Neural crest cell (in vitro differentiated cells): Measurements from ENCODE around the gene PRL. TPM values are rescaled to one million over a fixed set of nuclear protein-coding genes. Genes with fewer than 3 reads are reported as not detected.

Experiments used
- DNase-seq: peaks from one replicate; pipeline ENCODE4 v3.0.0; 2021; ENCODE audit warnings: low read depth, mixed read lengths, low spot score
- H3K27ac Mint-ChIP-seq: one replicate; pipeline ENCODE4 v1.8.0; 2021; ENCODE audit warnings: mild to moderate bottlenecking, mixed read lengths; ENCODE audit not compliant: unreplicated experiment
- H3K27me3 Mint-ChIP-seq: 2 replicates; pipeline ENCODE4 v1.8.0; 2021; ENCODE audit warnings: low read depth, mild to moderate bottlenecking, mixed read lengths
- H3K36me3 Mint-ChIP-seq: 2 replicates; pipeline ENCODE4 v1.8.0; 2021; ENCODE audit warnings: low read depth, mild to moderate bottlenecking, mixed read lengths
- H3K4me1 Mint-ChIP-seq: 2 replicates; pipeline ENCODE4 v1.8.0; 2021; ENCODE audit warnings: mixed read lengths
- H3K4me3 Mint-ChIP-seq: one replicate; pipeline ENCODE4 v1.8.0; 2021; ENCODE audit warnings: mild to moderate bottlenecking, mixed read lengths
- H3K9me3 Mint-ChIP-seq: 2 replicates; pipeline ENCODE4 v1.8.0; 2021; ENCODE audit warnings: mixed read lengths
- total RNA-seq: library from RNA; stranded (reverse); gene quantifications from 2 replicates; pipeline ENCODE4 v1.2.1, GENCODE V29; 2021
- TF ChIP-seq, protein P1 (sequence below): fragments of 200-600 bp; sonication (generic); conservative IDR thresholded peaks from 2 replicates; pipeline ENCODE4 v1.5.0; 2021; ENCODE audit warnings: antibody characterized with exemption, mild to moderate bottlenecking

Gene PRL
- total RNA-seq, 1 donor from 2014 or later: not detected

DNA sequence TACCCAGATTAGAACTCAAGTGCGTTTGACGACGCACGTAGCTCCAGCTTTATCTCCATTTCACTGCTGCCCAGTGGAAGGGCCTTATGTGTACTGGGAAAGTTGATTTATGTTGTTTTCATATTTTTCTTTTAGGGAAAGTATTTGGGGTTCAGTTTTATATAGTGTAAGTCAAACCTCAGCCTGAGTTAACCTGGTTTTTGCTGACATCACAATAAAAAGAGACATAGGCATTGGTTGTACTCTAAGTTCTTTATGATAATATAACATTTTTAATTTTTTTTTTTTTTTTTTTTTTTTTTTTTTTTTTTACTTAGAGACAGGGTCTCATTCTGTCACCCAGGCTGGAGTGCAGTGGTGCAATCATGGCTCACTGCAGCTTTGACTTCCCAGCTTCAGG lies 34.1 kb upstream of the PRL start:
- H3K27me3 Mint-ChIP-seq: no peaks in the 10 kb centered on the region
- H3K9me3 Mint-ChIP-seq: peaks cover 9% of the 10 kb centered on the region
- no peak for DNase-seq

DNA sequence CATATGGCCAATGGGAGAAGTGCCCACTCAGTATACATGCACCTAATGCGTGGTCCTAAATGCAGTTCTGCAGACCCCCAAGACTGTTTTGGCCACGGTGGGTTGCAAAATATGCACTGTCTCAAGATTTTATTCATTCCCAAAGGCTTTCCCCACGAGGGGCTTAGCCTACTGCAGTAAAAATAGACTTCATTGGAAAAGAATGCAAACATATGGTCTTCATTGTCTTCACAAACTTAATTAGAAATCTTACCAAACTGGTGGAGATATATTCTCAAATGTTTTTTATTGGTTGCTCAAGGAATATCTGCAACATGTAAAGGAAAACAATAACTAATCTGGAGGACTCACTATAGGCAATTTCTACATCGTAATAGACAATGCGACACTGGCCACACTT lies 31.6 kb upstream of the PRL start:
- TF ChIP-seq, protein P1, sequence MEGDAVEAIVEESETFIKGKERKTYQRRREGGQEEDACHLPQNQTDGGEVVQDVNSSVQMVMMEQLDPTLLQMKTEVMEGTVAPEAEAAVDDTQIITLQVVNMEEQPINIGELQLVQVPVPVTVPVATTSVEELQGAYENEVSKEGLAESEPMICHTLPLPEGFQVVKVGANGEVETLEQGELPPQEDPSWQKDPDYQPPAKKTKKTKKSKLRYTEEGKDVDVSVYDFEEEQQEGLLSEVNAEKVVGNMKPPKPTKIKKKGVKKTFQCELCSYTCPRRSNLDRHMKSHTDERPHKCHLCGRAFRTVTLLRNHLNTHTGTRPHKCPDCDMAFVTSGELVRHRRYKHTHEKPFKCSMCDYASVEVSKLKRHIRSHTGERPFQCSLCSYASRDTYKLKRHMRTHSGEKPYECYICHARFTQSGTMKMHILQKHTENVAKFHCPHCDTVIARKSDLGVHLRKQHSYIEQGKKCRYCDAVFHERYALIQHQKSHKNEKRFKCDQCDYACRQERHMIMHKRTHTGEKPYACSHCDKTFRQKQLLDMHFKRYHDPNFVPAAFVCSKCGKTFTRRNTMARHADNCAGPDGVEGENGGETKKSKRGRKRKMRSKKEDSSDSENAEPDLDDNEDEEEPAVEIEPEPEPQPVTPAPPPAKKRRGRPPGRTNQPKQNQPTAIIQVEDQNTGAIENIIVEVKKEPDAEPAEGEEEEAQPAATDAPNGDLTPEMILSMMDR: no peak
- Mint-ChIP-seq H3K36me3 (peaks cover 3% of the 10 kb centered on the region), H3K4me3 (no peak overlapping the region), H3K27ac (no peak overlapping the region), H3K4me1 (peaks cover 31% of the 10 kb centered on the region), H3K27me3 (no peaks in the 10 kb centered on the region), H3K9me3 (peaks cover 13% of the 10 kb centered on the region)
- DNase-seq: no peak

More for the DNA sequence above, 34.1 kb upstream of the PRL start:
- H3K27ac Mint-ChIP-seq: no peak overlapping the region
- H3K36me3 Mint-ChIP-seq: no peaks in the 10 kb centered on the region
- H3K4me1 Mint-ChIP-seq: peaks cover 16% of the 10 kb centered on the region
- TF ChIP-seq, protein P1: no peak
- H3K4me3 Mint-ChIP-seq: no peak overlapping the region

DNA sequence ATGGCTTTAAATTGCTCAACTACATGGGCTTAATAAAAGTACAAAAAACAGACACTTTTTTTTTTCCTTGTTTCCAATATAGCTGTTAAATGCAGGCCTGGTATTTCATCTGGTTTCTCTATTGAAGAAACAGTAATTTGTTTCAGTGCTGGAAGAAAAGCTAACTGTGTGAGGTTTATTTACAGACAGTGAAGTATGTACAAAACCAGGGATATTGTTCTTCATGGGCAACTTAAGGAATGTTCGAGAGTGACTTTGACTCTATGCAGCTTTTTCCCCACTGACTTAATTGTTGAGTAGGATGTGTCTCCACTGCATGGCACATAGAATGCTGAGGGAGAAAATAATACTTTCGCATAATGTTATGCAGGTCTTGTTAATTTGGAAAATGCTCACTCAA lies 31.0 kb upstream of the PRL start:
- H3K27me3 Mint-ChIP-seq: no peaks in the 10 kb centered on the region
- peaks cover 34% of the 10 kb centered on the region for H3K4me1 Mint-ChIP-seq
- no peak overlapping the region for H3K4me3 Mint-ChIP-seq
- peaks cover 3% of the 10 kb centered on the region for H3K36me3 Mint-ChIP-seq
- TF ChIP-seq, protein P1: no peak
- H3K9me3 Mint-ChIP-seq: peaks cover 13% of the 10 kb centered on the region
- no peak for DNase-seq
- no peak overlapping the region for H3K27ac Mint-ChIP-seq

DNA sequence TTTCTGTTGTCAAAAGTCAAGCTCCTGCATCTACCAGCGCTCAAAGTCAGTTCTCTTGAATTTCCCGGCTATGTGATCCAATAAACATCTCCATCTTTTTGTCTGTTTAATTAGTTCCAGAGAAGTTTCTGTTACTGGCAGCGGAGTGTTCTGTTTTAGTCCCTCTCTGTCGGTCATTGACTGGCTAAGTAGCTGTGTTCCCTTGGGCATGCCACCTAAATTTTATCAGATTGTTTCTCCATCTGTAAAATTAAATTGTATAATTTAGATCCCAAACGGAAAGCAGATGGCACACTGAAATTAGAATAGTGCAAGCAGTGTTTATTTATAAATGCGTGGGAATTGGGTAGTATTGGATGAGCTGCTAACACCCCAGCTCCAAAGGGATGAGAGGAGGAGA lies 29.7 kb upstream of the PRL start:
- TF ChIP-seq, protein P1: no peak
- Mint-ChIP-seq H3K4me3 (no peak overlapping the region), H3K9me3 (peaks cover 13% of the 10 kb centered on the region), H3K27ac (no peak overlapping the region), H3K36me3 (peaks cover 3% of the 10 kb centered on the region), H3K27me3 (no peaks in the 10 kb centered on the region), H3K4me1 (peaks cover 47% of the 10 kb centered on the region)
- DNase-seq: no peak

DNA sequence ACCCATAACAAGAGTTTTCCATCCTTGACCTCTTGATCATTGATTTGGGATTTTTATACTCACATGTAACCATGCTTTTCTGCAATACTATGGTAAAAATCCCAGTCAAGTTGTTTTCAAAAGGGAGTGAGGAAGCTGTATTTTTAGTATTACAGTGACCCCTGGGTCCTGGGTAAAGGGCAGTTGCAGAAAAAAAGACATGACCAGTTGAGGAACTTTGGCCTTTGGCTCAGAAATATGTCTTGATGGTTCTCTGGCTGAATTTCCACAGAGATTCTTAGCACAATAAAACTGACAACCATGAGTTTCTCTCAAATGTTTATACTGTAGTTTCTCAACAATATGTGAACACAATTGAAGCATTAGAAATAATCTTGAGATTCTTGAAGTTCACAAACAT lies 28.6 kb upstream of the PRL start:
- H3K4me1 Mint-ChIP-seq: peaks cover 49% of the 10 kb centered on the region
- no peak overlapping the region for H3K4me3 Mint-ChIP-seq
- H3K27me3 Mint-ChIP-seq: no peaks in the 10 kb centered on the region
- H3K27ac Mint-ChIP-seq: no peak overlapping the region
- TF ChIP-seq, protein P1: no peak
- H3K9me3 Mint-ChIP-seq: peaks cover 13% of the 10 kb centered on the region
- no peak for DNase-seq
- H3K36me3 Mint-ChIP-seq: peaks cover 3% of the 10 kb centered on the region

DNA sequence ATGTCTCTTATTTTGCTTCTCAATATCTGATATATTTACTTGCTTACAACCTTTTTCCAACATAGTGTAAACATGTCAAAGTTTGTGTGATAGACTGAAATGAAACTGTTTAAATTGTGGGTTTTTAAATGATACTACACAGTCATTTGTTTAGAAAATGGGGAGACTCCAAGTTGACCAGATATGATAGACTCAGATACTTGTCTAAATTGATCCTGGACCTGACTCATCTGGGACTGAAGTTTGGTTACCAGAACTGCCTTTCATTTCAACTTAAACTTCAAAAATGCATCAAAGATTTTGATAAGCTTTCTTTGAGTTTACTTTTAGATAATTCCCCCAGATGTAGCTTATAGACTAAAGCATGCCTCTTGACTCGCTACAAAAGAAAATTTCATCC lies 27.0 kb upstream of the PRL start:
- H3K27me3 Mint-ChIP-seq: no peaks in the 10 kb centered on the region
- peaks cover 49% of the 10 kb centered on the region for H3K4me1 Mint-ChIP-seq
- no peak for DNase-seq
- peaks cover 3% of the 10 kb centered on the region for H3K36me3 Mint-ChIP-seq
- TF ChIP-seq, protein P1: no peak
- peaks cover 6% of the 10 kb centered on the region for H3K9me3 Mint-ChIP-seq
- no peak overlapping the region for H3K27ac Mint-ChIP-seq
- H3K4me3 Mint-ChIP-seq: no peak overlapping the region
